GM12801 (cell line): ENCODE data around the gene PNPO.

ENCODE experiments used
- TF ChIP-seq, protein P1 (sequence below): IDR thresholded peaks from one replicate; pipeline ENCODE4 v1.5.1; 2011; ENCODE audit warnings: control low read depth; ENCODE audit not compliant: insufficient read length; ENCODE audit errors: extremely low read depth

The PNPO gene

DNA sequence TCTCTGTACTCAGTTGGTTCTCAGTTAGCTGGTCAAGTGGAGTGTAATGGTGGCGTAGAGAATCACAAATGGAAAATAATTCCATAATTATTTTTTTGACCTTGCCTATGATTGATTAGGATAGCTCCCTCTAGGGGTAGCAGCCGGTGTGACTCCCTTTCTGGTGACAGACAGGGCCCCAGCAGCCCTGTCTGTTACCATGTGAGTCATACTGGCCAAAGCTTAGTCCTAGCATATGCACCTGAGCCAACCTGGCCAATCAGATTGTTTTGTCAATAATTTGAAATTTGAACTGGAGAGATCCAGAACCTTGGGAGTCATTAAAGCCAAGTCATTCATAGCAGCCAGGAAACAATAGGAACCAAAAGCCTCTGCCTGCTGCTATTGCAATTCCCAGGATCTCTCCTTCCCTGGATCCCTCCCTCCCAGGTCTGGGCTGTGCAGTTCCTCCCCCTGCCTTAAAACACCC, 5.6 kb downstream of the PNPO start:
- TF ChIP-seq, protein P1, sequence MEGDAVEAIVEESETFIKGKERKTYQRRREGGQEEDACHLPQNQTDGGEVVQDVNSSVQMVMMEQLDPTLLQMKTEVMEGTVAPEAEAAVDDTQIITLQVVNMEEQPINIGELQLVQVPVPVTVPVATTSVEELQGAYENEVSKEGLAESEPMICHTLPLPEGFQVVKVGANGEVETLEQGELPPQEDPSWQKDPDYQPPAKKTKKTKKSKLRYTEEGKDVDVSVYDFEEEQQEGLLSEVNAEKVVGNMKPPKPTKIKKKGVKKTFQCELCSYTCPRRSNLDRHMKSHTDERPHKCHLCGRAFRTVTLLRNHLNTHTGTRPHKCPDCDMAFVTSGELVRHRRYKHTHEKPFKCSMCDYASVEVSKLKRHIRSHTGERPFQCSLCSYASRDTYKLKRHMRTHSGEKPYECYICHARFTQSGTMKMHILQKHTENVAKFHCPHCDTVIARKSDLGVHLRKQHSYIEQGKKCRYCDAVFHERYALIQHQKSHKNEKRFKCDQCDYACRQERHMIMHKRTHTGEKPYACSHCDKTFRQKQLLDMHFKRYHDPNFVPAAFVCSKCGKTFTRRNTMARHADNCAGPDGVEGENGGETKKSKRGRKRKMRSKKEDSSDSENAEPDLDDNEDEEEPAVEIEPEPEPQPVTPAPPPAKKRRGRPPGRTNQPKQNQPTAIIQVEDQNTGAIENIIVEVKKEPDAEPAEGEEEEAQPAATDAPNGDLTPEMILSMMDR, result no peak

DNA sequence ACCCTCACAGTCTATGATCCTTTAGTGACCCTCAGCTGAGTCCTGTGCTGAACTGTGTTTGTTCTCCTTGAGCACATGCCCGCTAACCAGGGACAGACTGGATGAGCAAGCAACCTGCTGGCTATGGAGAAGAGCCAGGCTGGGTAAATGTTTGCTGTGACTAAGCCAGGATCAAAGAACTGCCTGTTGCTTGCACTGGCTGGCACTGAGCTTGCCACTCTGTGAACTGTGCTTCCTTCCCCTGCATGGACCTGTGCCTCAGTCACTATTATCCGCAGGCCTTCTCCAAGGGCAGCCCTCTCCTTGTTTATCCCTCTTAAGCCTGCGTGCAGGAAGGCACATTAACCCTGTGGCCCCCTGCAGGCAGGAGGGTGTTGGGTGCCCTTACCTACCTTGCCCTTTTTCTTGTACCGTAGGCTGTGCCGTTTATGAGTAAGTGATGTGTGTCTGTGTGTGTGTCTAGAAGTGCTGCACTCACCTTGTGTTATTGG, 7.4 kb downstream of the PNPO start:
- TF ChIP-seq, protein P1, result no peak

DNA sequence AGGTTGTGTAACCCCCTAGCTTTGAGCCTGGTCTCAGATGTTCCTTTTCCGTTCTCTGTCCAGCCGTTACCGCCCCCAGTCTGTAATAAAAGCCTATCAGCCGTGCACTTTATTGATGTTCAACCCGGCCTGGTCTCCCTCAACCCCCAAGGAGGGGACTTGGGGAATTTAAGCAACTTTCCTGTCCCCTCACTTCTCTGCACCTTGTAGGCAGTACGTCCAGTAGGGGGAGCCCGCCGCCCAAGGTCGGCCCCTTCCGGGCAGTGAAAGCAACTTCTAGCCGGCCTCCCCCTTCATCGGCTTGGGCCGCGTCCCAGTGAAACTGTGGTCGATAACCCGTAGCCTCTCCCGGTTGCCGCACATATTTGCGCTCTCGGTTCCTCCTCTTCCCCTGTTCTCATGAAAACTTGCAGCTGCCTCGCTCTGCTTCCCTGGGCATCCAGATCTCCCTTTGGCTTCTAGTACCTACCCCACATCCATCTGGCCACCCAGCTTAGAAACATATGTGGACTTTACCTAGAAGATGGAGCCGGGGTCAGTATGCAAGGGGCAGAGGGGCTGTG, 7.9 kb downstream of the PNPO start:
- TF ChIP-seq, protein P1, result no peak

DNA sequence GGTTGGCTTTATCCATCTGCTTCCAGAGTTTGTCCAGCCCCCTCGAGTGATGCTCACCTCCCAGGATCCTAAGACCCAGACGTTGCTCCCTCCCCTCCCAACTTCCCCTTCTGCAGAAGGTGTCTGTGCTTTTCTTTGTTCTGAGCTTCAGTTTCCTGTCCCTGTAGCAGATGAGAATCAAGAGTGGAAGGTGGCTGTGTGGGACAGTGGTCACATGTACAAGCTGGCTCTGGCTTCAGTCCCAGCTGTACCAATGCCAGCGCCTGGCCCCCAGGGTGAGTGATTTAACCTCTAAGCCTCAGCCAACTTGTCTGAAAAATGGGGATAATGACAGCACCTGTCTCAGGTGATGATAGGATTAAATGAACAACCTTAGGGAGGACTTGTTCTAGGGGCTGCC, 8.6 kb downstream of the PNPO start:
- TF ChIP-seq, protein P1, result no peak

DNA sequence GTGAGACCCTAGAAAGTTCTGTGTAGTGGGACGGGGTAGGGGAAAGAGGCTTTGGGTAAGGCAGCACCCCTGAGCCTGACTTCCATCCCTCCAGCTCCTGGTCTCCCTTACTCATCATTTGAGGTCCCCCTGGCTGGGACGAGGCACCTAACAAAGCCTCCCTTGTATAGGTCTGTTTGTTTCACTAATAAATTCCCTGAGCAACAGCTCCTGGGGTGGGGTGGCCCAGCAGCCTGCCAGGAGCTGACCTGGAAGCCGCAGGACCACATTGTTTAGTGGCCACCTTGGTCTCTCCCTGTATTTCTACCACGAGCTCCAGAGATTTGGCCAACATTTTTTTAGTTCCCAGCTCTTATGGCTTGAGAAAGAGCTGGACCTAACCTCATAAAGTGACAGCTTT, 9.1 kb downstream of the PNPO start:
- TF ChIP-seq, protein P1, result no peak

DNA sequence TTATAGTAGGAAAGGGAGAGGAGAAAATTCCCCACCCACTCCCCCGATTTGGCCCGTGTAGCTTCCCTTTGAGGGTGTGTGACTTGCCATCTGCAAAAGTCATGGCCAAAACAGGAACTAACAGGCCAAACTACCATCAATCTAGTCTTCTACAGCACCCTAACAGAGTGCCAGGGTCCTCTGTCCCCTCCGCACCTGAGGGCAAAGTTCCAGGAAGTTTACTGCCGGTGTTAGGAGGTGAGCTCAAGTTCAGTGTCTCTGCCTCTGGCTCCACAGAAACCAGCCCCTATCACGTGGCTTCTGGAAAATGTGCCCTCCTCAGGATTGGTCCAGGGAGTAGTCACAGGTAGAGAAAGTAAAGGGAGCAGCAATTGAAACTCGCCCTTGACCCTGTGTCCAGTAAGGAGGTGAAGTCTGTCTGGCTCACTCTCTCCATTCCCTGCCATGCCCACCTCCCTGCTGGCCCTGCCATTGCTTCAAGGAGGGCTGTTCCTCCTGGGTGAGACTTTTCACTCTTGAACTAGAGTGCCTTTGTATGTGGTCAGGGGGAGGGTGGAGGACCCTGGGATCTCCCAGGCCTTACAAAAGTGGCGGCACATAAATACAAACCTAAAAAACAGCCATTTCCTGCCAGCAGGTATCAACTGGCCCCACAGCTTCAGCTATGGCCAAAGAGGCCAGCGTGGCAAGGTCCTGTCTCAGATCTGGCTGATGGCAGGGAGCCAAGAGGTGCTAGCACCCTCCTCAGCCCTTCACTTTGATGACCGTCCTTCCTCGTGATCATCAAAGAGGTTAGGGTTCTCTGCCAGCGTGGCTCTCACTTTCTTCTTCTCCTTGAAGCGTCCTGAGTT, 11.0 kb downstream of the PNPO start:
- TF ChIP-seq, protein P1, result no peak

DNA sequence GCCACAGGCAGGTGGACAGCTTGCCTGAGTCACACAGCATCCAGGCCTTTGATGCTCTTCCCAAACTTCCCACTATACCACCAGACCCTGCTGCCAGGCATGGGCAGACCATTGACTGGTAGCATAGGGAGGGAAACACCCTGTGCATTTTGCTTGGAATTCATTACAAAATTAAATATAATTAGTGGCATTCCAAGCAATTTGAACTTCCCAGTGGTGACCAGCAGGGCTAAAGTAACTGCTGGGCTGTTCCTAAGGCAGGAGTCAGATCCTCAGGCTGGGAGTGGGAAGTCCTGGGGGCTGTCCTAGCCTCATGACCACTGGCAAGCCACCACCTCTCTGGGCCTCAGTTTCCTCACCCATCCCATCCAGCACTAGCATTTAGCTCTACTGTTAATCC, 12.5 kb downstream of the PNPO start:
- TF ChIP-seq, protein P1, result no peak
